ENCODE results near the gene TLK1.

- peak in 1 of 7 experiments; percentile 24 for TF ChIP-seq CTCF (IDR thresholded peaks at IDR 0.05)
- TF ChIP-seq POLR2A (IDR thresholded peaks at IDR 0.05) = peak in 2 of 3 donors; percentile 0 to 58
These were observed 455 bp upstream of the TLK1 start for GRCh38 chr2:171160956-171161740.
